Measurements from ENCODE around the gene ANAPC7.

DNA sequence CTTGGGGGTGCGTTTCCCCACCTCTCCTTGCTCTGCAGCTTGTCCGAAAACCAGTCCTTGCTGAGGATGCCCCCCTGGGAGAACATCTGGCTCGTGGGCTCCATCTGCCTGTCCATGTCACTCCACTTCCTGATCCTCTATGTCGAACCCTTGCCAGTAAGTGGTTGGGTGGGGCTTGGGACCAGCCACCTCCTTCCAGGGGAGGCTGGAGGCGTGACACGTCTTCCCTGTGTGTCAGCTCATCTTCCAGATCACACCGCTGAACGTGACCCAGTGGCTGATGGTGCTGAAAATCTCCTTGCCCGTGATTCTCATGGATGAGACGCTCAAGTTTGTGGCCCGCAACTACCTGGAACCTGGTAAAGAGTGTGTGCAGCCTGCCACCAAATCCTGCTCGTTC lies 57.5 kb downstream of the ANAPC7 start:
- no peak for TF ChIP-seq POLR2A (IDR thresholded peaks at IDR 0.05)
- TF ChIP-seq, protein P1, sequence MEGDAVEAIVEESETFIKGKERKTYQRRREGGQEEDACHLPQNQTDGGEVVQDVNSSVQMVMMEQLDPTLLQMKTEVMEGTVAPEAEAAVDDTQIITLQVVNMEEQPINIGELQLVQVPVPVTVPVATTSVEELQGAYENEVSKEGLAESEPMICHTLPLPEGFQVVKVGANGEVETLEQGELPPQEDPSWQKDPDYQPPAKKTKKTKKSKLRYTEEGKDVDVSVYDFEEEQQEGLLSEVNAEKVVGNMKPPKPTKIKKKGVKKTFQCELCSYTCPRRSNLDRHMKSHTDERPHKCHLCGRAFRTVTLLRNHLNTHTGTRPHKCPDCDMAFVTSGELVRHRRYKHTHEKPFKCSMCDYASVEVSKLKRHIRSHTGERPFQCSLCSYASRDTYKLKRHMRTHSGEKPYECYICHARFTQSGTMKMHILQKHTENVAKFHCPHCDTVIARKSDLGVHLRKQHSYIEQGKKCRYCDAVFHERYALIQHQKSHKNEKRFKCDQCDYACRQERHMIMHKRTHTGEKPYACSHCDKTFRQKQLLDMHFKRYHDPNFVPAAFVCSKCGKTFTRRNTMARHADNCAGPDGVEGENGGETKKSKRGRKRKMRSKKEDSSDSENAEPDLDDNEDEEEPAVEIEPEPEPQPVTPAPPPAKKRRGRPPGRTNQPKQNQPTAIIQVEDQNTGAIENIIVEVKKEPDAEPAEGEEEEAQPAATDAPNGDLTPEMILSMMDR (IDR thresholded peaks at IDR 0.05): no peak
